IPS-11a (cell line): ENCODE results near the gene DSG2.
"Not testable (repeated sequence)": the region's sequence is repeated elsewhere in the genome, so short reads cannot be mapped to it uniquely, and the experiment has no call there.

ENCODE experiments used
- H3K4me3 ChIP-seq: one replicate; pipeline ENCODE4 v1.5.1; 2013; ENCODE audit warnings: low read depth, low read length, control low read depth

DSG2 gene

GRCh38 chr18:31498574-31499524 lies 872 bp downstream of the DSG2 start:
- peak overlapping the region; percentile 89 for H3K4me3 ChIP-seq

GRCh38 chr18:31500051-31500688 lies 2.2 kb downstream of the DSG2 start:
- H3K4me3 ChIP-seq, result no peak overlapping the region

GRCh38 chr18:31503011-31503410 lies 5.0 kb downstream of the DSG2 start:
- no peak overlapping the region for H3K4me3 ChIP-seq

- no peak overlapping the region for H3K4me3 ChIP-seq
These were observed 6.6 kb downstream of the DSG2 start for GRCh38 chr18:31504455-31505147.

GRCh38 chr18:31505156-31505555 lies 7.2 kb downstream of the DSG2 start:
- H3K4me3 ChIP-seq, result no peak overlapping the region

GRCh38 chr18:31506024-31506742 lies 8.2 kb downstream of the DSG2 start:
- H3K4me3 ChIP-seq, result no peak overlapping the region

- not testable (repeated sequence) for H3K4me3 ChIP-seq
These were observed 9.1 kb downstream of the DSG2 start for GRCh38 chr18:31507124-31507523.

- H3K4me3 ChIP-seq, result no peak overlapping the region
These were observed 10.8 kb downstream of the DSG2 start for GRCh38 chr18:31508781-31509180.

GRCh38 chr18:31509571-31509970 lies 11.6 kb downstream of the DSG2 start:
- H3K4me3 ChIP-seq, result no peak overlapping the region

- H3K4me3 ChIP-seq, result no peak overlapping the region
These were observed 12.3 kb downstream of the DSG2 start for GRCh38 chr18:31510319-31510718.

- H3K4me3 ChIP-seq, result no peak overlapping the region
These were observed 13.1 kb downstream of the DSG2 start for GRCh38 chr18:31511098-31511497.

GRCh38 chr18:31512203-31512764 lies 14.3 kb downstream of the DSG2 start:
- H3K4me3 ChIP-seq, result no peak overlapping the region

- H3K4me3 ChIP-seq, result no peak overlapping the region
These were observed 15.4 kb downstream of the DSG2 start for GRCh38 chr18:31513189-31513935.

- H3K4me3 ChIP-seq, result no peak overlapping the region
These were observed 18.5 kb downstream of the DSG2 start for GRCh38 chr18:31516437-31516836.

- no peak overlapping the region for H3K4me3 ChIP-seq
These were observed 28.4 kb downstream of the DSG2 start for GRCh38 chr18:31526374-31526773.

GRCh38 chr18:31533236-31533635 lies 35.3 kb downstream of the DSG2 start:
- no peak overlapping the region for H3K4me3 ChIP-seq

- H3K4me3 ChIP-seq, result no peak overlapping the region
These were observed 40.9 kb downstream of the DSG2 start for GRCh38 chr18:31538837-31539236.

GRCh38 chr18:31546476-31546875 lies 48.5 kb downstream of the DSG2 start:
- no peak overlapping the region for H3K4me3 ChIP-seq

GRCh38 chr18:31548853-31549252 lies 50.9 kb downstream of the DSG2 start:
- no peak overlapping the region for H3K4me3 ChIP-seq

- no peak overlapping the region for H3K4me3 ChIP-seq
These were observed 51.4 kb downstream of the DSG2 start for GRCh38 chr18:31549416-31549815.
